ENCODE measurements around the gene CDX1.

The CDX1 gene

DNA sequence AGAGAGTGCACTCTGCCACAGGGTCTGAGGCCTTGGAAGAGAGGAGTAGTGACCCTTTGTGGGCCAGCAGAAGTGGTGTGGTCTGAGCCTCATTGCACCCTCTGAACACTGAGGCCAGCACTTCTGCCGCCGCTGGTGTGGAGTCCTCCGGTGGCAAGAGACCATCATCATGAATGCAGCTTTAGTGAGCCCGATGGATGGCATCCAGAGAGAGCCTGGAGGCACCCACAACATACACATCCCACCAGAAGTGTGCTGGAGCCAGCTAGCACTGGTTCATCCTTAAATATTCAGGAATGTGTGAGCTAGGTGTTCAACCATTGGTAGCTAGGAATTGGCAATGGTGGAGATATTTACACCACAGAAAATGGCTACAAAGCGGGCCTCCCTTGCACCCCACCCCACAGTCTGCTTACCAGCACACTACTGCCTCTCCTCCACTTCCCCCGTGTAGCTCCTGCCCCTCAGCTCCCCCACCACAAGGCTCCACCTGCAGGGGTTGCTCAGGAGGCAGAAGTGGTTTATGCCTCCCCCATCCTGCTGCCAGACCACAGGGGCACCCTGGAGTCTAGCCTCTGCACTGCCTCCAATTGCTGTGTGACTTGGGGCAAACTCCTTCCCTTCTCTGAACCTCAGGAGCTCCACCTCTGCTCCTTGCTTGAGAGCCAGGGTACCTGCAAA lies 39.7 kb downstream of the CDX1 start:
- Mint-ChIP-seq H3K36me3 (ENCODE audit: low read depth) (no peaks in the 10 kb centered on the region), H3K4me1 (ENCODE audit: low read depth) (peaks cover 16% of the 10 kb centered on the region), H3K4me3 (no peak overlapping the region), H3K27me3 (peaks cover 10% of the 10 kb centered on the region), H3K9me3 (no peaks in the 10 kb centered on the region), H3K27ac (no peak overlapping the region)

DNA sequence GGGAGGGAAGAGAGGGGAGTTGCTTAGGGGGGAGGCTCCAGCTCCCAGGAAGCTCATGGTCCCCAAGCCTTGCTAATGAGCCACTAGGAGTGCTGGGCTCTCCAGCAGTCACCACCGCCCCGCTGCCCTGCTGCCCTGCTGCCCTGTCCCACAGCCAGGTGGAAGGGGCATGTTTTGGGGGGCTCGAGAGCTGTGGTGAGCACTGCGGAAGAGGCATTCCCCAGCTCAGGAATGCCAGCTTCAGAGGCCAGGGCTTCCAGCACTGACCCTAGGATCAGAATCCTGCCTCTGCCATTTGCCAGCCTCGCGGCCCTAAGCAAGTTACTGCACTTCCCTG lies 40.2 kb downstream of the CDX1 start:
- no peaks in the 10 kb centered on the region for H3K36me3 Mint-ChIP-seq (ENCODE audit: low read depth)
- H3K4me3 Mint-ChIP-seq, result no peak overlapping the region
- H3K27me3 Mint-ChIP-seq, result peaks cover 10% of the 10 kb centered on the region
- H3K27ac Mint-ChIP-seq, result no peak overlapping the region
- peaks cover 16% of the 10 kb centered on the region for H3K4me1 Mint-ChIP-seq (ENCODE audit: low read depth)
- no peaks in the 10 kb centered on the region for H3K9me3 Mint-ChIP-seq

DNA sequence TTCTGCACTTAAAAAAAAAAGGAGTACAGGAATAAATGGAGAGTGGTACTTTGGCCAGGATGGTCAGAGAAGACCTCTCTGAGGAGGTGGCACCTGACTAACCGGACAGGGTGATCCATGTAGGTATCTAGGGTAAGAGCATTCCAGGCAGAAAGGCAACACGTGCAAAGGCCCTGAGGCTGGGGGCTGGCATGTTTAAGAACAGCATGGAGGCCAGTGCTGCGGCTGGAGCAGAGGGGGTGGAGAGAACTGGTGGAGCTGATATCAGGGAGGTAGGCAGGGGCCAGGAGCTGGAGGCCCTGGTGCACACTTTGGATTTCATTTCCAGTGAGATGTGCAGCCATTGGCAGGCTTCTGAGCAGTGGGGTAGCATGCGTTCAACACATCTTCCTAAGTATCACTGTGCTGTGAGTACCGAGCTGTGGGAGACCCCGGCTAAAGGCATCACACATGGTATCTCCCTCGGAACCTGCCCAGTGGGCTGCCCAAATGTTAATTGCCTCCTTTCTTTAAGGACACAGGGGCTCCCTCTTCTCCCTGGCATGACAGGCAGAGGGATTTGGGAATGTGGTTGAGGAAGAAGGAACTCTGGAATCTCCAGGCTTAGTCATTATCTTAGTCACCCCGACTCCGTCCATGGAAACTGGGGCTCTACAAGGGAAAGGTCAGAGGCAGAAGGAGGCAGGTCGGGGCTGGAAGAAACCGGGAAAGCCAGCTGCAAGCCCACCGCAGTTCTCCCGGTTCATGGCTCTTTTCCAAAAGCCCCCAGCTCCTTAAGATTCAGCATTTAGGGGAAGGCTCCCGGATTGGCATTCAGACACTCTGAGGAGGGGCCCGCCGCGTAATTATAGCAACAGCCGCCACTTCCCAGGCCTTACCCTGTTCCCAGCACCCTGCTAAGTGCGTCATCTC lies 41.9 kb downstream of the CDX1 start:
- Mint-ChIP-seq H3K9me3 (no peaks in the 10 kb centered on the region), H3K36me3 (ENCODE audit: low read depth) (no peaks in the 10 kb centered on the region), H3K4me1 (ENCODE audit: low read depth) (peaks cover 16% of the 10 kb centered on the region), H3K27ac (no peak overlapping the region), H3K4me3 (no peak overlapping the region), H3K27me3 (peaks cover 10% of the 10 kb centered on the region)

DNA sequence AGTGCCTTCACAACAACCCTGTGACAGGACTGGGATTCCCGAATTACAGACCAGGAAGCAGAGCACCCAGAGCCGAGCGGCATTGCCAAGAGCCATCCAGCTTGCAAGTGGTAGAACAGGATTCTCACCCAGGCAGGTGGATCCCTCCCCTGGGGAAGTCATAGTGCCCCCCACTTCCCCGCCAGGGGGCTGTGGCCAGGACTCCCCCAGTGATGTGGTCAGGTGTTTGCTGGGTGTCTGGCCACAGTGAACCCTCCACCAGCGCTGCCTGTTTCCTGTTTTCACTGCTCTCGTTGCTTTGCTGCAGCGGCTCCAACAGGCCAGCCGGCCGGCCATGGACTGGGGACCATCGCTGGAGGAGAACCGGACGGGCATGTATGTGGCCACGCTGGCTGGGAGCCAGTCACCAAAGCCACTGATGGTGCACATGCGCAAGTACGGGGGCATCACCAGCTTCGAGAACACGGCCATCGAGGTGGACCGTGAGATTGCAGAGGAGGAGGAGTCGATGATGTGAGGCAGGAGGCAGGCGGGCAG lies 42.6 kb downstream of the CDX1 start:
- Mint-ChIP-seq H3K36me3 (ENCODE audit: low read depth) (no peaks in the 10 kb centered on the region), H3K27ac (no peak overlapping the region), H3K4me3 (peak overlapping the region; percentile 32), H3K4me1 (ENCODE audit: low read depth) (peaks cover 16% of the 10 kb centered on the region), H3K9me3 (no peaks in the 10 kb centered on the region), H3K27me3 (peaks cover 10% of the 10 kb centered on the region)

DNA sequence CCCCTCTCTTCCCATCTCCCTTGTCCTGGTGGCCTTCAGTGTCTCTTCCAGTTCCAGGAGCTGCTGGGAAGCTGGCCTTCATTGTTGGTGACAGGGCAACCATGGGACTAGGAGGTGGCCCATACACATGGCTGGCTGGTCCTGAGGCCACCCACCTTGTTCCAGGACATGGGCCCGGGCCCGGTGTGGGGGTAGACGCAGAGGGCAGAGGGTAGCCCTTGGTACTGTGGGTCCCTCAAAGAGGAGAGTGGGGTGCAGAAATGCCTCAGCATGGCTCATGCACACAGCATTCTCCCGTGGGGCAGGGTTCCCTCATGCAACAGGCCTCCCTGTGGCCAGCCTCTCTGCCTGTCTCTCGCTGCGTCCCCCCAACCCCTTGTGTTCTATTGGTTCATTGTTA lies 44.1 kb downstream of the CDX1 start:
- Mint-ChIP-seq H3K9me3 (no peaks in the 10 kb centered on the region), H3K27me3 (peaks cover 10% of the 10 kb centered on the region), H3K4me3 (no peak overlapping the region)

DNA sequence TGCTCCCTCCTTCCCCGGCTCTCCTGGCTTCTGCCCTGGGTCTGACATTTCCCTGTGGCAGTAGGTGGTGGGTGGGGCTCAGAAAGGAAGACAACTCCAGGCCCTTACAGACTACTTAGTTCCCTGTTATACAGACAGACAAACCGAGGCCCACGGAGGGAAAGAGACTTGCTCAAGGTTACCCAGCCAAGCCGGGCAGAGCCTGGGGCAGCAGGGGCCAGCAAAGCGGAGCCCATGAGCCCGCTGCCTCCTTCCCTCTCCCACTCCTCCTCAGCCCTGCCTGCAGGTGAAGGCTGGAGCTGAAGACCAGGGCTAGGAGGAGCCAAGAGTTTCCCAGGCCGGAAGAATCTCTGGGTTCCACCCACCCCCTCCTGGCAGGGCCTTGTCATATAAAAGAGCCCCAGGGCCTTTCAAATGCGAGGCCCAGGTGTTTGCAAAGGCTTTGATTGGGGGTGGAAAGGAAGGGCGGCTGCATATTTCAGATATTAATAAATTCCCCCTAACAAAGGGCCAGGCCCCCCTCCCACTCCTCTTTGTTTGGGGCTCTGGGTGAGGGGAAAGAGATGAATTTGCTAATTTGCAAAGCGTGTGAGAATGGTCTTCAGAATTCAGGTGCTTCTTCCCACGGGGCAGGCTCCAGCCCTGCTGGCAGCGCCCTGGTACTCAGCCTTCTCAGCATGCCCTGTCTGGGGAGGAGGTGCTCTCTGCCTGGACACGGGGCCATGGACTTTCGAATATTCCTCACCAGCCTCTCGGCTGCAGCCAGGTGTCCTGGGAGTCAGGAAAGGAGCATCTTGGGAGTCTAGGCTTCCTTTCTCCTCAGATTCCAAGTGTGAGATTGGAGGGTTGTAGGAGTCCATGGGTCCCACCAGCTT lies 44.8 kb downstream of the CDX1 start:
- Mint-ChIP-seq H3K4me3 (no peak overlapping the region), H3K9me3 (no peaks in the 10 kb centered on the region), H3K4me1 (ENCODE audit: low read depth) (peaks cover 16% of the 10 kb centered on the region), H3K27ac (no peak overlapping the region), H3K27me3 (peaks cover 10% of the 10 kb centered on the region), H3K36me3 (ENCODE audit: low read depth) (no peaks in the 10 kb centered on the region)

More for the DNA sequence above, 44.1 kb downstream of the CDX1 start:
- H3K27ac Mint-ChIP-seq, result no peak overlapping the region
- no peaks in the 10 kb centered on the region for H3K36me3 Mint-ChIP-seq (ENCODE audit: low read depth)
- peaks cover 16% of the 10 kb centered on the region for H3K4me1 Mint-ChIP-seq (ENCODE audit: low read depth)

DNA sequence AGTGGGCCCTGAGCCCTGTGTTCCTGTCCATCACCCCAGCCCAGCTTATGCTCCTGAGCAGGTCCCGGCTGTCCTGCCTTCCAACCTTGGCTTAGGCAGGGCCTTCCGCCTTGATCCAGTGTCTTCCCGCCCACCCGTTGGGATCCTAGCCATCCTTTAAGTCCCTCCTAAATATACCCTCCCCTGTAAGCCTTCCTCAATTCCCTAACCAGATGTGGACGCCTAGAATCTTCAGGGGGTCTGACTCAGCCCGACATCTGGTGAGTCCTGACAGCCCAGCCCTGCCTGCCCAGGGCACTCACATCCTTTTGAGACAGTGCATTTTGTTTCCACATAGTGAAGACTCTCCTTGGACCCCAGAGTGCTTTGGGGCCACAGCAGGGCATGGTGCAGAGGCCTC lies 47.0 kb downstream of the CDX1 start:
- Mint-ChIP-seq H3K9me3 (no peaks in the 10 kb centered on the region), H3K4me1 (ENCODE audit: low read depth) (peaks cover 9% of the 10 kb centered on the region), H3K27me3 (peaks cover 5% of the 10 kb centered on the region), H3K27ac (no peak overlapping the region), H3K36me3 (ENCODE audit: low read depth) (no peaks in the 10 kb centered on the region), H3K4me3 (no peak overlapping the region)

DNA sequence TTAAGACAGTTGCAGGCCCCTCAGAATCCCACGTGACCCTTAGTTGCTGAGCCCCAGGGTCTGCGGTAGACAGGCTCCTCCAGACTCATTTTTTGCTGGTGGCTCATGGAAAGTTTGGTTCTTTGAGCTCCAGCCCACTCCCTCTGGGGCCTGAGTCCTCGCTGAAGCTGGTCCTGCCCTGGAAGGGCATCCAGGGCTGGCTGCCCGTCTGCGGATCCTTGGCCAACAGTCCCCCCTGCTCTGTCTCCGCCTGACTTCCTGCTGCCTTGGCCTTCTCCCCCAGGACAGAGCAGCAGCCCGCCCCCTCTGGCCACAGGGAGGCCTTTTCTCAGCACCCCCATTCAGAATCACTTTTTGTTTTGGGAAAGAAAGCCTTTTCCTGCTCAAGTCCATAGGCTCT lies 47.7 kb downstream of the CDX1 start:
- H3K36me3 Mint-ChIP-seq (ENCODE audit: low read depth), result no peaks in the 10 kb centered on the region
- peaks cover 5% of the 10 kb centered on the region for H3K27me3 Mint-ChIP-seq
- H3K4me3 Mint-ChIP-seq, result no peak overlapping the region
- peaks cover 2% of the 10 kb centered on the region for H3K4me1 Mint-ChIP-seq (ENCODE audit: low read depth)
- H3K27ac Mint-ChIP-seq, result no peak overlapping the region
- no peaks in the 10 kb centered on the region for H3K9me3 Mint-ChIP-seq

DNA sequence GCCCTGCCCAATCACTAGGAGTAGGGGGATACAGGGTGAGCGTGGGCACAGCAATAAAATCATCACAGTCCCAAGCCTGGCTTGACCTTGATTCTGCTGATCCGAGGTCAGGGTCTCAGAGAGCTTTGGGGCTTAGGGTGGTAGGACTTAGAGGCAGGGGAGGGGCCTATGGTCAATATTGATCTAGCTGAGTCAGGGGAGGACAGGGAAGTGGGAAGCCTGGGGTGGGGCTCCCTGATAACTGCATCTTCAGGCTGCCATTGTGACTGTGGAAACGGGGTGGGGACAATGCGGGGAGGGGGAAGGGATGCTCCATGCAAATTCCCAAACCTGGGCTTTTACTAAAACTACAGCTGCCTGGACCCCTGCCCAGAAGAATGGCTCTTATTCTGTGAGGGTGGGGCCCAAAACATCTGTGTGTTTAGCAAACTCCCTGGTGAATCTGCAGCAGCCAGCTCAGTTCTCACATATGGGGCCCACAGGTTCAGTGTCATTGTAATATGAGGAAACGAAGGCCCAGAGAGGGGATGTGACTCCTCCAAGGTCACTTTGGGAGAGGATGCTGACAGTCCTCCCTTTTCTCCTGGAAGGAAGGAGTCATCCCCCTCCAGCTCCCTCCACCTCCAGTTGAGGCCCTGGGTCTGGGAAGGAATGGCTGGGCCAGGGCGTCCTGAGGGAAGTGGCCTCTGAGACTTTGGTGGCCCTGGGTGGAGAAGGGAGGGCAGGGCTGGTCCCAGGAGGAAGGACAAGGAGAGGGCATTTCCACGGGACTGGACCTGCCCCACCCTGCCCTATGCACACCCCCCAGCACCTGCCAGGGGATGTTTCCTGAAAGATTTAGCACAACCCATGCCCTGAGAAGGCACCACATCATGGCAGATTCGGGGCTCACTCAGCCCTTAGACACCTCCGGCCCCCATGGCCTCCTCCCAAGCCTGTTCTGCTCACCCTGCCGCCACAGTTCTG lies 49.7 kb downstream of the CDX1 start:
- Mint-ChIP-seq H3K36me3 (ENCODE audit: low read depth) (no peaks in the 10 kb centered on the region), H3K4me1 (ENCODE audit: low read depth) (no peaks in the 10 kb centered on the region), H3K4me3 (no peak overlapping the region), H3K9me3 (no peaks in the 10 kb centered on the region), H3K27ac (no peak overlapping the region), H3K27me3 (peaks cover 5% of the 10 kb centered on the region)

DNA sequence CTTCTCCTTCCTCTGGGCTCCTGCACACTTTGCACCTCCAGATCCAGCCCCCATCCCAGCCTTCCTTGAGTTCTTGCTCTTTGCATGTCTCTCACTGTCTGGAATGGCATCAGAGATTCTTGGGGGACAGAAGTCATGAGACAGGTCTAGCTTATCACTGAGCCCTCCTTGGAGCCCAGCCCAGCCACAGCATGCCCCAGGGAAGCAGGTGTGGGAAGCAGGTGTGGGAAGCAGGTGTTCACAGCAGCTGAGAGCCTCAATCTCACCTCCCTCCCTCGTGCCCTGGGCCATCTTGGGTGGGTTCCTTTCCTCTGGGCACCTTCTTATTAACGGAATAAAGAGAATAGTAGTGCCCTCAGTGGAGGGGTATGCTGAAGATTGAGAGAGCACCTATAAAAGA lies 50.5 kb downstream of the CDX1 start:
- Mint-ChIP-seq H3K27ac (no peak overlapping the region), H3K4me3 (no peak overlapping the region), H3K4me1 (ENCODE audit: low read depth) (no peaks in the 10 kb centered on the region), H3K9me3 (no peaks in the 10 kb centered on the region), H3K27me3 (peaks cover 5% of the 10 kb centered on the region), H3K36me3 (ENCODE audit: low read depth) (no peaks in the 10 kb centered on the region)

DNA sequence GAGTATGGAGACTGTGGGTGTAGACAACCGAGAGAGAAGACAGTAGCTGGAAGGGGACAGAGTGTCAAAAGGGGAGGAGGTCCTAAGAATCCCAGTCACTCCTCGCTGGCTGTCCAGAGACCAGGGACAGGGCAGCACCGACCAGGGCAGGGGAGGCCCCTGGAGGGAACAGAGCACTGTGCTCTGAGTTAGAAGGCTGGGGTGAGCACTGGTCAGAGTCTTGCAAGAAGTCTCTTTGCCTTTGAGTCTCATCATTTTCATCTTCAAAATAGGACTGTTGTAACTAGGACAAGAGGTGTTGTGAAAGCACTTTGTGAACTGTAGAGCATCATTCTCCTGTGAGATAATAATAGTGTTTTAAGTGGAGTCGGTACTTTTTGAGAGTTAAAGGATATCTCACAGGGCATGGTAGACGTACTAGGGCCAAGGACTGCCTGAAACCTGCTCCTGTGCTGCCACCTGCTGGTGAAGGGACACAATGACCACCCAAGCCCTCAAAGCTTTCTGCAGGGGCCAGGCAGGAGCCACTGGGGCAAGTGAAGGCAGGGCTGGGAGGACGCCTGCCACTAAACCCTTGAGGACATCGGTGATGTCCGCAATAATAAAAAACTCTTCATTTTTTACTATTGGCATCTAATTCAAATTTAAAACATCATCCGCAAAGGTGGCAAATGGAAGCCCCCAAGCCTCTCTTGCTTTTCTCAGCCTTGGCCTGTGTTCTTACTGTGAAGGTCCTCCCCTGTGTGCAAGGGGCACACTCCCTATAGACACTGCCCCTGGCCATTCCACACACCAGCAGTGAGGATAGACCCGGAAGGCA lies 51.5 kb downstream of the CDX1 start:
- Mint-ChIP-seq H3K27ac (no peak overlapping the region), H3K9me3 (no peaks in the 10 kb centered on the region), H3K4me3 (no peak overlapping the region), H3K4me1 (ENCODE audit: low read depth) (no peaks in the 10 kb centered on the region), H3K27me3 (peaks cover 5% of the 10 kb centered on the region), H3K36me3 (ENCODE audit: low read depth) (no peaks in the 10 kb centered on the region)

DNA sequence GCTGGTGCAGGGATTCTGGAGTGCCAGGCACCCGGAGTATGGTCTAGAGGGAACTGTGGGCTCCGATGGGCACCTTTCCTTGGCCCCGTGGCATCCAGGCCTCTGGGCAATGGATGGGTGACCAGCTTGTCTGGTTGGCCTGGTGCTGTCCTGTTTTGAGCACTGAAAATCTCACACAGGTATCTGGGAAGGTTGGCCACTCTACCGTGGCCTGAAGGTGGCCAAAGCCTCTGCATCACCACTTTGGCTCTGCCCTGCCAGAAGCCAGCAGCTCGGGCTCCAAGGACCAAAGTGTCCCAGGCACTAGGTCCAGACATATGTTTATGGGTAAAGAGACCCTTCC lies 52.1 kb downstream of the CDX1 start:
- peaks cover 5% of the 10 kb centered on the region for H3K27me3 Mint-ChIP-seq
- H3K9me3 Mint-ChIP-seq, result no peaks in the 10 kb centered on the region
- no peaks in the 10 kb centered on the region for H3K36me3 Mint-ChIP-seq (ENCODE audit: low read depth)
- no peaks in the 10 kb centered on the region for H3K4me1 Mint-ChIP-seq (ENCODE audit: low read depth)
- H3K4me3 Mint-ChIP-seq, result no peak overlapping the region
- no peak overlapping the region for H3K27ac Mint-ChIP-seq

DNA sequence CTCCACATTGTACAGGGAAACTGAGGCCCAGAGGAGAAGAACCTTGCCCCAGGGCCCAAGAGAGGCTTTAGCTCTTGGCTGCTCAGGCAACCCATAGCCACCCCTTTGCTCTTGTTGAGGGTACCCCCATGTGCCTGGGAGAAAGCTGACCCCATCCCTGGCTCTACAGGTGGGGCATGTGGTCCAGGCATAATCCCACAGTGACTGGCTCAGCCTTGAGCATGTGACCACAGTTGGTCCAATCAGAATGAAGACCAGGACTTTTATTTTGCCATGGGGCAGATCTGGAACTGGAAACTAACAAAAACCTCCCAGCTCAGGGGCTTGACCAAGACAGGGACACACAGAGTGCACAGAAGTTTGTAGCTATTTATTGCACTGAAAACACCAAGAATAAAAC lies 52.6 kb downstream of the CDX1 start:
- no peak overlapping the region for H3K27ac Mint-ChIP-seq
- peaks cover 5% of the 10 kb centered on the region for H3K27me3 Mint-ChIP-seq
- no peak overlapping the region for H3K4me3 Mint-ChIP-seq
- H3K36me3 Mint-ChIP-seq (ENCODE audit: low read depth), result no peaks in the 10 kb centered on the region
- H3K9me3 Mint-ChIP-seq, result no peaks in the 10 kb centered on the region
- H3K4me1 Mint-ChIP-seq (ENCODE audit: low read depth), result no peaks in the 10 kb centered on the region

Data from stimulated activated naive CD8-positive, alpha-beta T cell treated with anti-CD3 and anti-CD28 coated beads, Interleukin-15, Interleukin-2, amounts not matched to agents 100 ng/mL and 50 ng/mL, for 24 hours (primary cell).